OCI-LY7 (cell line): ENCODE measurements around the gene ARFGAP1.

Experiments
- CTCF ChIP-seq: fragments of 200-600 bp; sonication (generic); conservative IDR thresholded peaks from 2 replicates; pipeline ENCODE4 v1.5.1; 2014; ENCODE audit warnings: mild to moderate bottlenecking, antibody characterized with exemption, low read length, moderate library complexity, mixed read lengths
- EZH2phosphoT487 ChIP-seq: fragments of 200-600 bp; sonication (generic); IDR thresholded peaks from 2 replicates; pipeline ENCODE4 v1.6.1; 2018; ENCODE audit warnings: low read depth, borderline replicate concordance, mild to moderate bottlenecking, mixed run types, antibody characterized with exemption, low read length, moderate library complexity, mixed read lengths

GRCh38 chr20:63248835-63249591 is 23.6 kb upstream of the ARFGAP1 start:
- TF ChIP-seq CTCF, result no peak
- TF ChIP-seq EZH2phosphoT487, result no peak
